NCI-H526 treated with DMSO at 0.1 percent for 48 hours (cell line): ENCODE measurements around the gene LURAP1L.
"Not testable (repeated sequence)": the region's sequence is repeated elsewhere in the genome, so short reads cannot be mapped to it uniquely, and the experiment has no call there.

Source experiments
- DNase-seq: peaks from one replicate; lab custom pipeline; 2025; lab: John Stamatoyannopoulos, UW

The LURAP1L gene

DNA sequence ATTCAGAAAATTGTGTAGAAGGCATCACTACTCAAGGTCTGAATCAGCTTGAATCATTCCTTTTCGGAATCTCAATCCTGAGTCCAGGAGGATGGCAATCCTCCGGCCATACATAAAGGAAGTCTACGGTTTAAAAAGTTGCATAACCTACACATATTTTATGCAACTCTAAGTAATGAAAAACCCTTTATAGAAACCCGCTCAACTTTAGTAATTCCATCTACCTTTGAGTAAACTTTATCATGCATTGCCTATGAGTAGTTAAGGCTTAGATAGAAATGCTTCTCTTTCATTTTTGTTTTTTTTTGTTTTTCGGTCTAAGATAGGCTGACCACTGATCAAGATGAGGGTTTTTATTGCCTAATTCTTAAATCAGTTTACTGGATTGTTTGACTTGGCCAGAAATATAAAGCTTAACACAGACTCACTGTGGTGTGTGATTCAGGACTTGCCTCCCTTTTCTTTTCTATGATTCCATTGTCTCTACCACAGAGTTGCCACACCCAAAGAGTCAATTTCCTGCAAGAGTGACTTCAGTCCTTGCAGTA, 85.0 kb downstream of the LURAP1L start:
- DNase-seq, result no peak

- no peak for DNase-seq
Measured at GRCh38 chr9:12860998-12861397, 86.2 kb downstream of the LURAP1L start.

DNA sequence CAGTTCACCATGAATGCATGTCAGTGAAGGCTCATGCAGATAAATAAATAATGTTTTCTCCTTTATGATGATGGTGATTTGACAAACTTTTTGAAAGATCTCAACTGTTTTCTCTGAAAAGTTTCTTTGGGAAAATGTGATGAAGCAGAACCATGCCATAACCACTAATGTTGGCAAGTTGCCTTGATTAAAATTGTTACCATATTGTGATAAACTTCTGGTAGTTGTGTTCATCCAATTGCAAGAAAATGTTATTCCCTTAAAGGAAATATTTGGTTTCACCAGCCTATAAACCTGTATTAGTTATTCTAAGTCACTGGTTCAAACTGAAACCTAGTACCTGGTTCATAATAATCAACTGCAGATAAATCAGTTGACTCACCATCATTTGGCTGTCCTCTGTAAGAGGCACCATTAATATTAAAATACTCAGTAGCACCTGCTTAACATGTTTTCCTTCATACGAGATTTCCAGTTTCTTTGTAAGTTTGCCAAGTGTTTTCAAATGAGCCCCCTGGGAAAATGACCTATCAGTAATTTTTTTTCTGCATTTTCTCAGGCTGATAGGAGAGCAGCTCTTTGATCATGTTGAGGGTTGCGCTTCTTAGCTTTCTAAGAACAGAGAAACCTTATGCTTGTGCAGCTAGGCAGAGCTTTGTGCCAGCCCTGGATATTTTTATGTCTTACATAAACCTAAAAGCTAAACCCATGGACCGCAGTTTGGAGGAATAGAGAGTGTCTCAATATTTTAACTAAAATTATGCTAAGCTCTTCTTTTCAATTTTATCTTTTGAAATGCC, 88.0 kb downstream of the LURAP1L start:
- no peak for DNase-seq

- no peak for DNase-seq
Measured at GRCh38 chr9:12863618-12864017, 88.8 kb downstream of the LURAP1L start.

DNA sequence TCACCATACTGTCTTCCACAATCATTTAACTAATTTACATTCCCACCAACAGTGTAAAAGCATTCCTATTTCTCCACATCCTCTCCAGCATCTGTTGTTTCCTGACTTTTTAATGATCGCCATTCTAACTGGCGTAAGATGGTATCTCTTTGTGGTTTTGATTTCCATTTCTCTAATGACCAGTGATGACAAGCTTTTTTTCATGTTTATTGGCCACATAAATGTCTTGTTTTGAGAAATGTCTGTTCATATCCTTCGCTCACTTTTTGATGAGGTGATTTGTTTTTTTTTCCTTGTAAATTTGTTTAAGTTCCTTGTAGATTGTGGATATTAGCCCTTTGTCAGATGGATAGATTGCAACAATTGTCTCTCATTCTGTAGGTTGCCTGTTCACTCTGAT, 90.6 kb downstream of the LURAP1L start:
- not testable (repeated sequence) for DNase-seq
